Articular chondrocyte of knee joint (primary cell): ENCODE measurements around the gene SPAG6. TPM values are rescaled to one million over a fixed set of nuclear protein-coding genes. Genes with fewer than 3 reads are reported as not detected.

Source experiments
- small RNA-seq: library from RNA; depleted of rRNA; stranded (forward); fragments of <200 nt; gene quantifications from one replicate; pipeline ENCODE3, GENCODE V24; 2012
- total RNA-seq: library from RNA; depleted of rRNA; stranded (reverse); fragments of >200 nt; gene quantifications from 2 replicates; pipeline ENCODE4 v1.2.3, GENCODE V29; 2012

The SPAG6 gene
- 1.3 and 2.1 TPM in 2 replicates for total RNA-seq

GRCh38 chr10:22345301-22346095 is at the start of gene SPAG6:
TSS of gene SPAG6 (plus strand) at chr10:22345496. CDS start at chr10:22345612, 116 bp downstream.

GRCh38 chr10:22316286-22317075 is 28.8 kb upstream of the SPAG6 start, which contains the start of gene COMMD3:
TSS of gene COMMD3 (plus strand) at chr10:22316388. CDS start at chr10:22316418, 30 bp downstream.

GRCh38 chr10:22320591-22321155 is 24.6 kb upstream of the SPAG6 start, which contains the start of gene BMI1:
TSS of gene BMI1 (plus strand) at chr10:22321099. CDS start at chr10:22326450, 5,351 bp downstream.

Small RNA genes lying within 50 kb of the gene (small RNA-seq; reads per million reads assigned to genes)
- gene AL158211.3, result 0.38 reads per million, percentile 3 among the genes with 10 or more reads in this experiment

Other genes with a start within 250 kb of the SPAG6 start
- gene EBLN1, start 127.5 kb upstream of the SPAG6 start, total RNA-seq, result not detected in 2 replicates
- 55.5 and 56.1 TPM in 2 replicates for gene COMMD3, start 29.1 kb upstream of the SPAG6 start, total RNA-seq
- 79.6 and 98.9 TPM in 2 replicates for gene BMI1, start 24.4 kb upstream of the SPAG6 start, total RNA-seq